Activated naive CD8-positive, alpha-beta T cell treated with anti-CD3 and anti-CD28 coated beads, Interleukin-2, amount 10 ng/mL, durations not matched to agents 7 days and 5 days (primary cell): ENCODE measurements around the gene IFT25. TPM values are rescaled to one million over a fixed set of nuclear protein-coding genes. Genes with fewer than 3 reads are reported as not detected.
"Not testable (repeated sequence)": the region's sequence is repeated elsewhere in the genome, so short reads cannot be mapped to it uniquely, and the experiment has no call there.

Source experiments
- ATAC-seq: fragments of 150-1000 bp; cut with Tn5 transposase; one replicate; pipeline ENCODE4 v1.10.0; 2021; ENCODE audit warnings: low read depth, moderate library complexity
- POLR2A ChIA-PET: fragments of 350-600 bp; sonication (Branson Sonifier 250); formaldehyde crosslinking; loops from one replicate; lab custom pipeline; 2021; ENCODE audit warnings: antibody characterized with exemption; lab: Charles Lee
- DNase-seq: peaks from one replicate; pipeline ENCODE4 v3.0.0; 2021
- H3K27ac Mint-ChIP-seq: one replicate; pipeline ENCODE4 v1.8.0; 2022; ENCODE audit warnings: mild to moderate bottlenecking, mixed read lengths
- H3K27me3 Mint-ChIP-seq: one replicate; pipeline ENCODE4 v1.8.0; 2022; ENCODE audit warnings: mild to moderate bottlenecking, moderate library complexity, mixed read lengths
- H3K36me3 Mint-ChIP-seq: one replicate; pipeline ENCODE4 v1.8.0; 2021; ENCODE audit warnings: mild to moderate bottlenecking, mixed read lengths
- H3K4me1 Mint-ChIP-seq: one replicate; pipeline ENCODE4 v1.8.0; 2021; ENCODE audit warnings: mixed read lengths
- H3K4me3 Mint-ChIP-seq: one replicate; pipeline ENCODE4 v1.8.0; 2022; ENCODE audit warnings: mild to moderate bottlenecking, moderate library complexity, mixed read lengths
- H3K9me3 Mint-ChIP-seq: one replicate; pipeline ENCODE4 v1.8.0; 2021; ENCODE audit warnings: mixed read lengths
- total RNA-seq, 2 experiments: library from RNA; stranded (reverse); gene quantifications; one replicate each; pipeline ENCODE4 v1.2.3, GENCODE V29; 2021

IFT25 gene
- total RNA-seq: 10 to 100 TPM; 76.7 to 81.6 TPM

DNA sequence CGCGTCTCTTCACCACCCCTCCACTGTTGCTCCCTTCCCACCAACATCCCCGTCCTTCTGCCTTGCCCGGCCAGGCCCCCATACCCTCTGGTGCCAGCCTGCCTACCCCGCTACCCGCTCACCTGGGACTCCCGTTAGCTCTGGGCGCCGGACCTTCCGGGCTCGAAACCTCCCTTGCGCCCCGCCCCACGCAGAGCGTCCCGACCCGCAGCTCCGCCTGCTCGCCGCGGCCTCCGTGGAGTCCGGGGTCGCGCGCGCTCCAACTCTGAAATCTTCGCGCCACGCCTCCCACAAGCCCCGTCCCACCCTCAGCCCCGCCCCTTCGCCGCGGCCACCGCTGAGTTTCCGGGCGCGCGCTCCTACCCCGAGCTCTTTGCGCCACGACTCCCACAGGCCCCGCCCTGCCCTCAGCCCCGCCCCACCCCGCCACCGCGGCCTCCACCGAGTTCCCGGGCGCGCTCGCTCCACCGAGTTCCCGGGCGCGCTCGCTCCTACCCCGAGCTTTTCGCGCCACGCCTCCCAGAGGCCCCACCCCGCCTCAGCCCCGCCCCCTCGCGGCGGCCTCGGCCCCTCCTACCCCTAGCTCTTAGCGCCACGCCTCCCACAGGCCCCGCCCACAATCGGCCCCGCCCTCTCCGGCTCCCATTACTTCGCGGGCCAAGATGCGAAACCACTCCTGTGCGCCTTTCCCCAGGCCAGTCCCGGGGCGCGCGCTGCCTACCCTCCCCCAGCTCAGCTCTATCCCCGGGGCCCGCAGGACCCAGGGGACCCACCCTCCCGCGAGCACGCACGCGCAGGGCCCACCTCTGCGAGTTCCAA is at the start of gene IFT25:
Gene IFT25 (minus strand): TSS at position 267 of the 819 bp plus-strand sequence. CDS start 5,617 bp downstream, outside the sequence.
- peak; percentile 100 for DNase-seq
- peaks cover 45% of the 10 kb centered on the region for H3K4me1 Mint-ChIP-seq
- H3K4me3 Mint-ChIP-seq: peak within 1 kb of the TSS; percentile 97

GRCh38 chr1:53994516-53994915 is 49.0 kb upstream of the IFT25 start:
- ATAC-seq, H3K27me3 Mint-ChIP-seq, H3K9me3 Mint-ChIP-seq, H3K4me1 Mint-ChIP-seq, H3K36me3 Mint-ChIP-seq, POLR2A ChIA-PET, H3K4me3 Mint-ChIP-seq, H3K27ac Mint-ChIP-seq, DNase-seq: not testable (repeated sequence)

More for the DNA sequence above, at the start of gene IFT25:
- peak within 1 kb of the TSS; percentile 92 for H3K27ac Mint-ChIP-seq
- peaks cover 22% of the 10 kb centered on the region for H3K36me3 Mint-ChIP-seq
- POLR2A ChIA-PET: interaction anchor here (0.6 to 3.2 kb wide), 18 partner anchors 9 to 856 kb away, joined by 3 to 28 read pairs (median 5); partner anchors contain the start of genes NDC1, TCEANC2, TMEM59 and TTC22
- H3K9me3 Mint-ChIP-seq: no peaks in the 10 kb centered on the region
- H3K27me3 Mint-ChIP-seq: no peaks in the 10 kb centered on the region
- ATAC-seq: peak; percentile 82

GRCh38 chr1:53992085-53992874 is 46.8 kb upstream of the IFT25 start:
- ATAC-seq (no peak), DNase-seq (no peak)
- Mint-ChIP-seq H3K27me3 (peaks cover 7% of the 10 kb centered on the region), H3K27ac (no peak overlapping the region), H3K4me1 (peaks cover 2% of the 10 kb centered on the region), H3K9me3 (no peaks in the 10 kb centered on the region), H3K4me3 (no peak overlapping the region), H3K36me3 (no peaks in the 10 kb centered on the region)
- POLR2A ChIA-PET: no interaction called here

DNA sequence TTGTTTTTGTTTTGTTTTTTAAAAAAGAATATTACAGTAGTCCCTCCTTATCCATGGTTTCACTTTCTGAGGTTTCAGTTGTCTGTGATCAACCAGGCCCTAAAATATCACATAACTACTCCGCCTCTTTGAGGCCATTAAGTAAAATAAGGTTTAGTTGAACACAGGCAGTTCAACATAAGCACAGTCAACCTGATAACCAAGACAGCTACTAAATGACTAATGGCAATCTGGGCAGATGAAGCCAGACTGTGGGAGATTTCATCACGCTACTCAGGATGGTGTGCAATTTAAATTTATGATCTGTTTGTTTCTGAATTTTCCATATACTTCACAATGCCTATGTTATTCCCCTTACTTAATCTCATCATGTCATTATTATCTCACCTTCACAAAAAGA is 42.4 kb upstream of the IFT25 start:
- DNase-seq (no peak), ATAC-seq (no peak)
- no peak overlapping the region for H3K27ac Mint-ChIP-seq
- no peaks in the 10 kb centered on the region for H3K36me3 Mint-ChIP-seq
- no peaks in the 10 kb centered on the region for H3K9me3 Mint-ChIP-seq
- no peak overlapping the region for H3K4me3 Mint-ChIP-seq
- no peaks in the 10 kb centered on the region for H3K27me3 Mint-ChIP-seq
- H3K4me1 Mint-ChIP-seq: peaks cover 5% of the 10 kb centered on the region
- POLR2A ChIA-PET: no interaction called here

DNA sequence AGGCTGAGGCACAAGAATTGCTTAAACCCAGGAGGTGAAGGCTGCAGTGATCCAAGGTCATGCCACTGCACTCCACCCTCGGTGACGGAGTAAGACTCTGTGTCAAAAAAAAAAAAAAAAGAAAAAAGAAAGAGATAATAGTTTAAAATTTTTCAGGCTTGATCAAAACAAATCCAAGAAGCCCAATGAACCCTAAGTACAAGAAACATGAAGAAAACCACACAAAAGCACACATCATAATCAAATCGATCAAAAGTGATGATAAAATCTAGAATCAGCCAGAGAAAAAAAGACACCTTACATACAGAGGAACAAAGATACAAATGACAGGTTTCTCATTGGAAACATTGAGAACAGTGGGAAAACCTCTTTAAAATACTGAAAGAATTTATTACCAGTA is 41.0 kb upstream of the IFT25 start:
- POLR2A ChIA-PET: no interaction called here
- H3K27me3 Mint-ChIP-seq: peaks cover 5% of the 10 kb centered on the region
- DNase-seq (no peak), ATAC-seq (no peak)
- H3K36me3 Mint-ChIP-seq: no peaks in the 10 kb centered on the region
- no peaks in the 10 kb centered on the region for H3K9me3 Mint-ChIP-seq
- peaks cover 5% of the 10 kb centered on the region for H3K4me1 Mint-ChIP-seq
- H3K4me3 Mint-ChIP-seq: no peak overlapping the region
- H3K27ac Mint-ChIP-seq: no peak overlapping the region

DNA sequence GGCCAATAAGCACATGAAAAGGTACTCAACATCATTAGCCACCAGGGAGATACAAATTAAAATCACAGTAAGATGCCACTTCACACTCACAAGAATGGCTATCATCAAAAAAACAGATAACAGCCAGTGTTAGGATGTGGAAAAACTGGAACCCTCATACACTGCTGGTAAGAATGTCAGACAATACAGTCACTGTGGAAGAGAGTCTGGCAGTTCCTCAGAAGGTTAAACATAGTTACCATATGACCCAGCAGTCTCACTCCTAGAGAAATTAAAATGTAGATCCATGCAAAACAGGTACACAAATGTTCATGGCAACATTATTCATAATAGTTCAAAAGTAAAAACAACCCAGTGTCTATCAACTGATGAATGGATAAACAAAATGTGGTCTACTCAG is 39.2 kb upstream of the IFT25 start:
- Mint-ChIP-seq H3K27me3 (peaks cover 5% of the 10 kb centered on the region), H3K4me3 (no peak overlapping the region), H3K9me3 (no peaks in the 10 kb centered on the region), H3K36me3 (no peaks in the 10 kb centered on the region), H3K27ac (no peak overlapping the region), H3K4me1 (peaks cover 5% of the 10 kb centered on the region)
- POLR2A ChIA-PET: no interaction called here
- DNase-seq (no peak), ATAC-seq (no peak)

DNA sequence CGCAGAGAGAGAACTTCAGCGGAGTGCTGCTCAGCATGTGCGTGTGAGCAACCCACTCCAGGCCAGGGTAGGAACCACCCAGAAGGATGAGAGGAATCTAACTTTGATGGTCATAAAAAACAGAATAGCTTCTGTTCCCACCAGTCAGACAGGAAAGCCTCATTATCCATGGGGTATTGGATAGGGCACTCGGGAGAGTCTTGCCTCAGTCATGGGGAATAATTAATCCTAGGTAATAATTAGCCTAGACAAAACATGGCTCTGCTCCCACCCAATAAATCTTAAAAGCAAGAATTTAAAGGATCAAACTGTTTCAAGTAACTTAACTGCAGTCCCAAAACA is 37.2 kb upstream of the IFT25 start:
- Mint-ChIP-seq H3K27ac (no peak overlapping the region), H3K4me3 (no peak overlapping the region), H3K36me3 (no peaks in the 10 kb centered on the region), H3K27me3 (peaks cover 5% of the 10 kb centered on the region), H3K4me1 (peaks cover 3% of the 10 kb centered on the region), H3K9me3 (no peaks in the 10 kb centered on the region)
- ATAC-seq: no peak
- DNase-seq: no peak
- POLR2A ChIA-PET: no interaction called here

- H3K4me3 Mint-ChIP-seq: no peak overlapping the region
- no peak for DNase-seq
- no peak for ATAC-seq
- H3K27me3 Mint-ChIP-seq: peaks cover 5% of the 10 kb centered on the region
- peaks cover 3% of the 10 kb centered on the region for H3K4me1 Mint-ChIP-seq
- no peaks in the 10 kb centered on the region for H3K36me3 Mint-ChIP-seq
- POLR2A ChIA-PET: no interaction called here
- H3K9me3 Mint-ChIP-seq: no peaks in the 10 kb centered on the region
- H3K27ac Mint-ChIP-seq: no peak overlapping the region
Observed at GRCh38 chr1:53982034-53982762, 36.7 kb upstream of the IFT25 start.

- no peak overlapping the region for H3K4me3 Mint-ChIP-seq
- peaks cover 5% of the 10 kb centered on the region for H3K27me3 Mint-ChIP-seq
- DNase-seq (no peak), ATAC-seq (no peak)
- no peak overlapping the region for H3K27ac Mint-ChIP-seq
- no peaks in the 10 kb centered on the region for H3K9me3 Mint-ChIP-seq
- no peaks in the 10 kb centered on the region for H3K36me3 Mint-ChIP-seq
- POLR2A ChIA-PET: no interaction called here
- peaks cover 8% of the 10 kb centered on the region for H3K4me1 Mint-ChIP-seq
Observed at GRCh38 chr1:53981220-53981619, 35.7 kb upstream of the IFT25 start.

DNA sequence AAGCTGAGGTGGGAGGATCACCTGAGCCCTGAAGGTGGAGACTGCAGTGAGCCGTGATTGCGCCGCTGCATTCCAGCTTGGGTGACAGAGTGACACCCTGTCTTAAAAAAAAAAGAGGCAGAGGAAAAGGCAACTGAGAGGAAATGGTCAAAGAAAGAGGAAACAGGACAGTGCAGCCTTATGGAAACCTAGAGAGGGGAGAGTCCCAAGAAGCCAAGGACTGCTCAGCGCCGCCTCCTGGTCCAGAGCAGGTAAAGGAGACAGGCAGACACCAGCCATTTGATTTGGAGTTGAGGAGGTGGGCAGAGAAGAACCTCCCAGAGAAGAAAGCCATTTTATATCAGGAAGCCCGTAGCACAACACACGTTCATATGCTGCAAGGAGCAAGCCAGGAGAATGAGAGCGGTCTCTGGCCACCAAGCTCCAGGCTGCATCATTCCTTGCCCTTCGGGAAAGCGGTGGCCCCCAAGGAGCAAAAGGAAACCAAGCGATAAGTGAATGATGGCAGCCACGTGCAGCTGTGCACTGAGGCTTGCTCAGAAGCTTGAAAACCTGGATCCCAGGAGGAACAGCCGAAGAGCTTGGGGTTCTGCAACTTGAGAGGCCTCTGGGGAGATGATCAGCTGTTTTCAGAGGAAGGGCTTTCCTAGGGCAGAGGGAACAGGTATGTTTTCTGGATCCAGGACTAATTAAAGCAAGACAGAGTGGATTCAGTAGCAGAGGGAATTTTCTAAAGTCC is 34.4 kb upstream of the IFT25 start:
- H3K4me1 Mint-ChIP-seq: peaks cover 8% of the 10 kb centered on the region
- ATAC-seq (no peak), DNase-seq (no peak)
- POLR2A ChIA-PET: no interaction called here
- no peak overlapping the region for H3K27ac Mint-ChIP-seq
- H3K9me3 Mint-ChIP-seq: no peaks in the 10 kb centered on the region
- peaks cover 5% of the 10 kb centered on the region for H3K27me3 Mint-ChIP-seq
- H3K4me3 Mint-ChIP-seq: no peak overlapping the region
- H3K36me3 Mint-ChIP-seq: no peaks in the 10 kb centered on the region

GRCh38 chr1:53975861-53976260 is 30.4 kb upstream of the IFT25 start:
- H3K36me3 Mint-ChIP-seq: peaks cover 11% of the 10 kb centered on the region
- DNase-seq: no peak
- H3K27me3 Mint-ChIP-seq: no peaks in the 10 kb centered on the region
- no peak for ATAC-seq
- no peak overlapping the region for H3K27ac Mint-ChIP-seq
- POLR2A ChIA-PET: no interaction called here
- no peaks in the 10 kb centered on the region for H3K9me3 Mint-ChIP-seq
- peaks cover 8% of the 10 kb centered on the region for H3K4me1 Mint-ChIP-seq
- H3K4me3 Mint-ChIP-seq: no peak overlapping the region

- no peak for ATAC-seq
- H3K9me3 Mint-ChIP-seq: no peaks in the 10 kb centered on the region
- POLR2A ChIA-PET: no interaction called here
- H3K36me3 Mint-ChIP-seq: peaks cover 26% of the 10 kb centered on the region
- no peak overlapping the region for H3K4me3 Mint-ChIP-seq
- no peaks in the 10 kb centered on the region for H3K27me3 Mint-ChIP-seq
- no peak for DNase-seq
- H3K27ac Mint-ChIP-seq: no peak overlapping the region
- H3K4me1 Mint-ChIP-seq: peaks cover 8% of the 10 kb centered on the region
Observed at GRCh38 chr1:53971718-53972117, 26.2 kb upstream of the IFT25 start.

GRCh38 chr1:53969323-53969722 is 23.8 kb upstream of the IFT25 start:
- H3K4me3 Mint-ChIP-seq, ATAC-seq, H3K27ac Mint-ChIP-seq, POLR2A ChIA-PET, H3K9me3 Mint-ChIP-seq, H3K27me3 Mint-ChIP-seq, DNase-seq, H3K4me1 Mint-ChIP-seq: not testable (repeated sequence)
- peaks cover 31% of the 10 kb centered on the region for H3K36me3 Mint-ChIP-seq
